MM.1S (cell line): ENCODE results near the gene TAPT1.

Source experiments
- DNase-seq: peaks from one replicate; pipeline ENCODE4 v3.0.0-alpha.2; 2015
- H2AFZ ChIP-seq: fragments of 300-600 bp; sonication (generic); 2 replicates; pipeline ENCODE4 v1.6.0; 2016; ENCODE audit warnings: antibody characterized with exemption, low read length
- H3F3A ChIP-seq: fragments of 300-600 bp; sonication (generic); 2 replicates; pipeline ENCODE4 v1.6.1; 2016; ENCODE audit warnings: mild to moderate bottlenecking, antibody characterized with exemption, low read length, moderate library complexity, mixed read lengths; ENCODE audit not compliant: insufficient read depth
- H3K27ac ChIP-seq: fragments of 300-600 bp; sonication (generic); 2 replicates; pipeline ENCODE4 v1.5.1; 2016; ENCODE audit warnings: mild to moderate bottlenecking, low read length
- H3K27me3 ChIP-seq: fragments of 300-600 bp; sonication (generic); replicated peaks from 2 replicates; pipeline ENCODE4 v1.6.0; 2016; ENCODE audit warnings: low read length; ENCODE audit not compliant: insufficient read depth
- H3K36me3 ChIP-seq: fragments of 300-600 bp; sonication (generic); replicated peaks from 2 replicates; pipeline ENCODE4 v1.6.1; 2016; ENCODE audit warnings: mild to moderate bottlenecking, low read length, mixed read lengths; ENCODE audit not compliant: insufficient read depth
- H3K4me1 ChIP-seq: fragments of 300-600 bp; sonication (generic); 2 replicates; pipeline ENCODE4 v1.6.1; 2016; ENCODE audit warnings: low read length, mixed read lengths
- H3K4me2 ChIP-seq: fragments of 300-600 bp; sonication (generic); 2 replicates; pipeline ENCODE4 v1.6.0; 2016; ENCODE audit warnings: low read depth, low read length
- H3K4me3 ChIP-seq: fragments of 300-600 bp; sonication (generic); 2 replicates; pipeline ENCODE4 v1.5.1; 2016; ENCODE audit warnings: low read length, mixed read lengths
- H3K79me2 ChIP-seq: fragments of 300-600 bp; sonication (generic); 2 replicates; pipeline ENCODE4 v1.6.1; 2016; ENCODE audit warnings: mixed run types, low read length, mixed read lengths
- H3K9ac ChIP-seq: fragments of 300-600 bp; sonication (generic); 2 replicates; pipeline ENCODE4 v1.6.1; 2016; ENCODE audit warnings: low read length, mixed read lengths
- H3K9me2 ChIP-seq: fragments of 300-600 bp; sonication (generic); replicated peaks from 2 replicates; pipeline ENCODE4 v1.6.1; 2016; ENCODE audit warnings: mild to moderate bottlenecking, low read length, mixed read lengths; ENCODE audit not compliant: insufficient read depth
- H3K9me3 ChIP-seq: fragments of 300-600 bp; sonication (generic); replicated peaks from 2 replicates; pipeline ENCODE4 v1.6.1; 2016; ENCODE audit warnings: mild to moderate bottlenecking, low read length, mixed read lengths; ENCODE audit not compliant: insufficient read depth
- H4K20me1 ChIP-seq: fragments of 300-600 bp; sonication (generic); 2 replicates; pipeline ENCODE4 v1.6.1; 2016; ENCODE audit warnings: mild to moderate bottlenecking, low read length, moderate library complexity, mixed read lengths; ENCODE audit not compliant: insufficient read depth
- CTCF ChIP-seq: fragments of 300-600 bp; sonication (generic); IDR thresholded peaks from 2 replicates; pipeline ENCODE4 v1.5.1; 2016; ENCODE audit warnings: antibody characterized with exemption, low read length, mixed read lengths
- EZH2 ChIP-seq: fragments of 300-600 bp; sonication (generic); optimal IDR thresholded peaks from 2 replicates; pipeline ENCODE3; 2017; ENCODE audit warnings: low read depth, mild to moderate bottlenecking, antibody characterized with exemption, low read length, mixed read lengths
- EZH2phosphoT487 ChIP-seq: fragments of 300-600 bp; sonication (generic); IDR thresholded peaks from 2 replicates; pipeline ENCODE4 v1.6.1; 2018; ENCODE audit warnings: antibody characterized with exemption, low read length

Gene TAPT1

GRCh38 chr4:16160457-16160856 is 65.8 kb downstream of the TAPT1 start:
- H3K9ac ChIP-seq = no peak overlapping the region
- H2AFZ ChIP-seq = no peak overlapping the region
- no peaks in the 10 kb centered on the region for H3K27me3 ChIP-seq
- no peaks in the 10 kb centered on the region for H3K9me3 ChIP-seq
- no peak for DNase-seq
- TF ChIP-seq CTCF = no peak
- no peak for TF ChIP-seq EZH2phosphoT487
- TF ChIP-seq EZH2 = no peak
- H3K9me2 ChIP-seq = no peaks in the 10 kb centered on the region
- no peaks in the 10 kb centered on the region for H3F3A ChIP-seq
- no peaks in the 10 kb centered on the region for H3K4me1 ChIP-seq
- no peak overlapping the region for H3K27ac ChIP-seq
- H3K36me3 ChIP-seq = no peaks in the 10 kb centered on the region
- no peak overlapping the region for H3K4me3 ChIP-seq
- H3K4me2 ChIP-seq = no peak overlapping the region
- H4K20me1 ChIP-seq = no peaks in the 10 kb centered on the region
- no peaks in the 10 kb centered on the region for H3K79me2 ChIP-seq

DNA sequence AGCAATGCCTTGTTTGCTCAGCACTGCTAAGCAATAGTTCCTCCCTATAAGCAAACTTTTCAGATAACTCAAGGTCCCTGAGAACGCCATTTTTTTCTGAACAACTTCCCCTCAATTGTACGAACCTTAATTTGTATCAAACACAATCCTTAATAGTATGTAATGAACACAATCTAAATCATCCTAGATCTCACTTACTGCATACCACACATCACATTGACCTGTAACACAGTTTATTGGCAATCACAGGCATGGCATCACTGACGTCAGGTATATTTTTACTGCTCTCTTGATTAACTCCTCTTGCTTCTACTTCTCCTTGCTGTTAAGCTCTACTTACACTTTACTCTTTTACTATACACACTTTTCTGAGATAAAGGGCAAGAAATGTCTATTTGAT is 67.0 kb downstream of the TAPT1 start:
- Histone ChIP-seq H3F3A (no peaks in the 10 kb centered on the region), H3K4me3 (no peak overlapping the region), H3K4me1 (no peaks in the 10 kb centered on the region), H2AFZ (no peak overlapping the region), H3K27me3 (no peaks in the 10 kb centered on the region), H3K9ac (no peak overlapping the region), H4K20me1 (no peaks in the 10 kb centered on the region), H3K9me3 (no peaks in the 10 kb centered on the region), H3K79me2 (no peaks in the 10 kb centered on the region), H3K4me2 (no peak overlapping the region), H3K36me3 (no peaks in the 10 kb centered on the region), H3K9me2 (no peaks in the 10 kb centered on the region), H3K27ac (no peak overlapping the region)
- no peak for DNase-seq
- no peak for TF ChIP-seq EZH2phosphoT487
- no peak for TF ChIP-seq CTCF
- no peak for TF ChIP-seq EZH2

DNA sequence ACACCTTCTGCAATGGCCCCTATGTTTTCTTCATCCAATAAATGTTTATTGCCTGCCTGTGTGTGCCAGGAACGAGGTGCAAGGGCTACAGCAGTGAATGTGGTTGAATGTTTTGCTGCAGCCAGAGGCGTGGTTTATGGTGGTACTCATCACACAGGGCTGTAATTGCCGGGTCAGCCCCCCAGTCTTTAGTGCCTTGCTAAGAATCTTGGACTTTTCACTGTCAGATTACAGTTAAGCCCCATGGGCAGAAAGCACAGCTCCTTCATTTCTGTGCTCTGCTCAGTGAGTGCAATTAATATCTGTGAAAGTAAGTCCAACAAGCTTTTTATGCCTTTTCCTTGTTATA is 67.8 kb downstream of the TAPT1 start:
- H3K9ac ChIP-seq = no peak overlapping the region
- DNase-seq = no peak
- no peaks in the 10 kb centered on the region for H3K9me3 ChIP-seq
- no peaks in the 10 kb centered on the region for H3K79me2 ChIP-seq
- no peaks in the 10 kb centered on the region for H3K27me3 ChIP-seq
- no peaks in the 10 kb centered on the region for H3K4me1 ChIP-seq
- H3K27ac ChIP-seq = no peak overlapping the region
- H3K9me2 ChIP-seq = no peaks in the 10 kb centered on the region
- no peaks in the 10 kb centered on the region for H4K20me1 ChIP-seq
- no peak overlapping the region for H2AFZ ChIP-seq
- TF ChIP-seq EZH2phosphoT487 (no peak), EZH2 (no peak), CTCF (no peak)
- no peaks in the 10 kb centered on the region for H3F3A ChIP-seq
- H3K4me2 ChIP-seq = no peak overlapping the region
- H3K4me3 ChIP-seq = no peak overlapping the region
- H3K36me3 ChIP-seq = no peaks in the 10 kb centered on the region
